ENCODE measurements around the gene CDK12. TPM values are rescaled to one million over a fixed set of nuclear protein-coding genes. Genes with fewer than 3 reads are reported as not detected.

The CDK12 gene
- total and polyA plus RNA-seq, 9 of the 15 experiments (the other 6 are each of a cell fraction or from before 2014, with no cell fraction given) = 3.4 to 65.6 (median 36.8) TPM

- ATAC-seq (no peak), DNase-seq (ENCODE audit: extremely low read depth in 1 of 4, low spot score in 3 of 4) (no peak), FAIRE-seq (no peak)
- ChIA-PET CTCF (ENCODE audit: low intra/inter-chr PET ratio) (no interaction called here), POLR2A (no interaction called here)
- Histone ChIP-seq H3K9me1 (ENCODE audit: control insufficient read depth, insufficient read depth, low read length) (no peaks in the 10 kb centered on the region), H3K4me2 (ENCODE audit: insufficient read depth, low read length) (no peak overlapping the region), H3K27ac (ENCODE audit: extremely low read depth, low read depth, low read length) (no peak overlapping the region), H3K27me3 (ENCODE audit: control insufficient read depth in 2 of 2, insufficient read depth in 2 of 2, low read length in 2 of 2) (peaks cover 22 to 42% of the 10 kb centered on the region in 2 experiments), H3K36me3 (ENCODE audit: control insufficient read depth, insufficient read depth, low read length) (no peaks in the 10 kb centered on the region), H3K9ac (ENCODE audit: insufficient read depth in 1 of 2, low read depth in 2 of 2, low read length in 2 of 2) (no peak overlapping the region), H3K79me2 (ENCODE audit: control insufficient read depth, insufficient read depth, low read length) (no peaks in the 10 kb centered on the region), H4K20me1 (replicated peaks; ENCODE audit: control insufficient read depth, insufficient read depth, low read length) (0 out of 2 replicates have a peak, but pooled peaks cover 7% of the 10 kb centered on the region), H3K9me3 (replicated peaks; ENCODE audit: control insufficient read depth, insufficient read depth, low read depth, low read length) (no peaks in the 10 kb centered on the region), H2AFZ (ENCODE audit: low read depth, low read length) (no peak overlapping the region), H3K4me1 (replicated peaks in 1 of 2; ENCODE audit: control insufficient read depth in 2 of 2, insufficient read depth in 2 of 2, low read length in 2 of 2) (no peaks in the 10 kb centered on the region), H3K4me3 (no peak overlapping the region)
- no TSS peak for BruUV-seq (replicated peaks)
- intact Hi-C loops (cut with micrococcal nuclease) (no loop called here), in situ Hi-C loops (cut with MboI) (no loop called here)
- 0% methylated on average over 4 of the region's 4 CpGs for WGBS (ENCODE audit: insufficient coverage, low coverage, missing lambda C conversion rate)
- TF ChIP-seq SRSF9 (IDR thresholded peaks at IDR 0.05; ENCODE audit: borderline replicate concordance, low read depth, low read length) = no peak
- no peak for TF ChIP-seq MTA3 (IDR thresholded peaks at IDR 0.05; ENCODE audit: borderline replicate concordance)
- TF ChIP-seq ZKSCAN1 (IDR thresholded peaks at IDR 0.05; ENCODE audit: low read depth, low read length) = no peak
- no peak for TF ChIP-seq ZNF785 (CRISPR knock-in tag; IDR thresholded peaks at IDR 0.05)
- no peak for TF ChIP-seq XRCC5 (IDR thresholded peaks at IDR 0.05; ENCODE audit: low read depth, low read length)
- no peak for TF ChIP-seq ZMIZ1 (IDR thresholded peaks at IDR 0.05; ENCODE audit: low read depth in 2 of 2, low read length in 2 of 2)
- TF ChIP-seq ZNF263 (CRISPR knock-in tag; IDR thresholded peaks at IDR 0.05; ENCODE audit: borderline replicate concordance) = no peak
- no peak for TF ChIP-seq HDAC3 (IDR thresholded peaks at IDR 0.05; ENCODE audit: borderline replicate concordance, partially characterized antibody)
- TF ChIP-seq ZNF316 (IDR thresholded peaks at IDR 0.05) = no peak
- TF ChIP-seq TSHZ1 (CRISPR knock-in tag; IDR thresholded peaks at IDR 0.05) = no peak
- TF ChIP-seq ELK1 (CRISPR knock-in tag; IDR thresholded peaks at IDR 0.05) = no peak
- TF ChIP-seq KAT7 (CRISPR knock-in tag; IDR thresholded peaks at IDR 0.05; ENCODE audit: borderline replicate concordance) = no peak
- no peak for TF ChIP-seq FOXM1 (IDR thresholded peaks at IDR 0.05; ENCODE audit: low read depth)
- TF ChIP-seq FOXM1 (CRISPR knock-in tag; IDR thresholded peaks at IDR 0.05; ENCODE audit: low read depth) = no peak
- TF ChIP-seq POLR2G (IDR thresholded peaks at IDR 0.05; ENCODE audit: low read depth, low read length) = no peak
Observed at GRCh38 chr17:39581759-39582085, 120.4 kb downstream of the CDK12 start.

All from K562 (cell line).